T follicular helper cell (primary cell): ENCODE measurements around the gene CD84.
A peak's percentile ranks its signal among the peaks of the same experiment; 100 is the strongest.
"Not testable (repeated sequence)": the region's sequence is repeated elsewhere in the genome, so short reads cannot be mapped to it uniquely, and the experiment has no call there.

Experiments used
- DNase-seq: peaks from one replicate; pipeline ENCODE4 v3.0.0-alpha.2; 2020; ENCODE audit warnings: low read depth

The CD84 gene

DNA sequence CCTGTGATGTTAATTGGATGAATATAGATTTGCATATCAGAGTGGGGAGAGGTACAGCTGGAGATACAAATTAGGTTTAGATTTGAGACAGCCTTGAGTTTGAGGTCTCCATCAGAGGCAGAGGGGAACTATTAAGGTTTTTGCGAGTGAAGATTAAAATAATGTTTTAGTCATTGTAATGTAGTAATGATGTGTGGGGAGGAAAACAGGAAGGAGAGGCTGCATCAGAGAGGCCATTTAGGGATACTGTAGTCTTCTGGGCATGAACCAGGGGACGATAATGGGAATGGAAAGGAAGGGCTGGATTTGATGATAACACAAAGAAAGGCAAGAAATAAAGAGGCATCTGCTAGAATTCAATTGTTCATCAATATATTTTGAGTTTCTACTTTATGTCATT lies 9.5 kb downstream of the CD84 start:
- no peak for DNase-seq

DNA sequence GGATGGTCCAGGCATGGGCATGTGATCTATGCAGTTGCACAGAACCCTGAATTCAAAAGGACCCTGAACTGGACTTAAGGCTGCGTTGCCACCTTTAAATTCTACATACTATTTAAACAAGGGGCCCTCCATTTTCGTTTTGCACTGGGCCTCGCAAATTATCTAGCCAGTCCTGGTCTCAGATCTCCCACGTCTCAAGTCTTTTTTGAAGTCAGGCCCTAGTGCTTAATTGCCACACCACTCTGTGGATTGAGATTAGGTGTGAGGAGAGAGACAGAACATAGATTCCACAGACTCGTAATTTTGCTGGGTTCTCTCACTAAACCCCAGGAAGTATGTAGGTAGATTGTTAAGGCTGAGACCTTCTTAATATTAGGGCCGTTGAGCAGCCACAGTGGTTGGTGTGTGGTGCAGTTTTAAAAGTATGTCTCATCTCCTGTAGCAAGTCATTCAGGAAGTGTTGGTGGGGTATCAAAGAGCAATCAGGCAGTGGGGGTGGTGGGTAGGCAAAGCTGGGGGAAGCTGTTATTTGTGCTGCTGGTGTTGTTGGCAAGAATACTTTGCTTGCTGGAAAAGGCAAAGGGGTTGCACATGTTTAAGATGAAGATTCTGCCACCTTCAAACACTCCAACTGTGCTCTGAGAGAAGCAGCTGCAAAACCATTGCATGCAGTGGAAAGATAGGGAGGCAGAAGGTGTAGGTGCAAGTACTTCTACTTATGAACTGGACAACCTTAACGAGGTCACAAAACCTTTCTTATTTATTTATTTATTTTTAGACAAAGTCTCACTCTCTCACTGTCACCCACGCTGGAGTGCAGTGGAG lies 11.2 kb downstream of the CD84 start:
- peak; percentile 55 for DNase-seq

DNA sequence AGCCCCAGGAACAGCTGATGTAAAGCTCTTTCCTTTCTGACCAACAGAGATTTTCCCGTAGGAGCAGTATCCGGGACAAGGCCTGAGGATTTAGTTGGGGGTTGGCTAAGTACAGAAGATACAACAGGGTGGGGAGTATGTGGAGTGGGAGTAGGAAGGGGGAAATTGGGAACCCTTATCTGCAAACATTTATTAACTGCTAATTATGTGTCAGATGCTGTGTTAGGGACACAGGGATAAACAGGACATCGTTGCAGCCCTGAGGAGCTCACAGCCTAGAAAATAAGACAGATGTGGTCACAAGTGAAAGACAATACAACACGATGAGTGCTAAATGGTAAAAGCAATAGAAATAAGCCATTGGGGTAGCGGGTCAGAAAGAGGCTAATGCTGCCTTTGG lies 12.0 kb downstream of the CD84 start:
- DNase-seq = no peak

DNA sequence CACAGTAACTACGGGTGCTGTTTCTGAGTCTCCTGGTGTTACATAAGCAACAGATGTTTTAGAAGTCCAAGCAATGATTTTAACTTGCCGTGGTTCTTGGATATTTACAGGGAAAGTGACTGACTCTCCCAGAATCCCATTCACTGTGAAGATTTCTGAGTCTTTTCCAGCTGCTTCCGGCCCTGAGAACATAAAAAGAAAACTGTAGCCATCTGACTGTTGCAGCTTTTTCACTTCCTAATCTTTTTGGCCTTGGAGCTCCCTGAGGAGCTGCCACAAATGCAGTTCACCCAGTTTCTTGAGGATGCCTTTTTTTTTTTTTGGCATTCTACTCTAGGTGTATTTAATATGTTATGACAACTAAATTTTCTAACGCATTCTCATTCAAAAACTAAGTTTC lies 13.7 kb downstream of the CD84 start:
- no peak for DNase-seq

DNA sequence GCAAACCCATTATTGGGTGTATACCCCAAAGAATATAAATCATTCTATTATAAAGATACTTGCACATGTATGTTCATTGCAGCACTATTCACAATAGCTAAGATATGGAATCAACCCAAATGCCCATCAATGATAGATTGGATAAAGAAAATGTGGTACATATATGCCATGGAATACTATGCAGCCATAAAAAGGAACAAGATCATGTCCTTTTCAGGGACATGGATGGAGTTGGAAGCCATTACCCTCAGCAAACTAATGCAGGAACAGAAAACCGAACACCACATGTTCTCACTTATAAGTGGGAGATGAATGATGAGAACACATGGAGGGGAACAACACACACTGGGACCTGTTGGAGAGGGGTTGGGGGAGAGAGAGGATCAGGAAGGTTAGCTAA lies 16.1 kb downstream of the CD84 start:
- DNase-seq = not testable (repeated sequence)

DNA sequence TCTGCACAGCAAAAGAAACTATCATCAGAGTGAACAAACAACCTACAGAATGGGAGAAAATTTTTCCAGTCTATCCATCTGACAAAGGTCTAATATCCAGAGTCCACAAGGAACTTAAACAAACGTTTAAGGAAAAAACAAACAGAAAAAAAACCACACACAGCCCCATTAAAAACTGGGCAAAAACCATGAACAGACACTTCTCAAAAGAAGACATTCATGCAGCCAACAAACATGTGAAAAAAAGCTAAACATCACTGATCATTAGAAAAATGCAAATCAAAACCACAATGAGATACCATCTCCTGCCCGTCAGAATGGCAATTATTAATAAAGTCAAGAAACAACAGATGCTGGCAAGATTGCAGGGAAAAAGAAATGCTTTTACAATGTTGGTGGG lies 16.6 kb downstream of the CD84 start:
- DNase-seq = not testable (repeated sequence)

DNA sequence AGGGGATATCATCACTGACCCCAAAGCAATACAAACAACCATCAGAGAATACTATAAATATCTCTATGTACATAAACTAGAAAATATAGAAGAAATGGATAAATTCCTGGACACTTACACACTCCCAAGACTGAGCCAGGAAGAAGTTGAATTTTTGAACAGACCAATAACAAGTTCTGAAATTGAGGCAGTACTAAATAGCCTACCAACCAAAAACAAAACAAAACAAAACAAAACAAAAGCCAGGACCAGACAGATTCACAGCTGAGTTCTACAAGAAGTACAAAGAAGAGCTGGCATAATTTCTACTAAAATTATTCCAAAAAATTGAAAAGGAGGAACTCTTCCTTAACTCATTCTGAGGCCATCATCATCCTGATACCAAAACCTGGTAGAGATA lies 18.5 kb downstream of the CD84 start:
- no peak for DNase-seq

DNA sequence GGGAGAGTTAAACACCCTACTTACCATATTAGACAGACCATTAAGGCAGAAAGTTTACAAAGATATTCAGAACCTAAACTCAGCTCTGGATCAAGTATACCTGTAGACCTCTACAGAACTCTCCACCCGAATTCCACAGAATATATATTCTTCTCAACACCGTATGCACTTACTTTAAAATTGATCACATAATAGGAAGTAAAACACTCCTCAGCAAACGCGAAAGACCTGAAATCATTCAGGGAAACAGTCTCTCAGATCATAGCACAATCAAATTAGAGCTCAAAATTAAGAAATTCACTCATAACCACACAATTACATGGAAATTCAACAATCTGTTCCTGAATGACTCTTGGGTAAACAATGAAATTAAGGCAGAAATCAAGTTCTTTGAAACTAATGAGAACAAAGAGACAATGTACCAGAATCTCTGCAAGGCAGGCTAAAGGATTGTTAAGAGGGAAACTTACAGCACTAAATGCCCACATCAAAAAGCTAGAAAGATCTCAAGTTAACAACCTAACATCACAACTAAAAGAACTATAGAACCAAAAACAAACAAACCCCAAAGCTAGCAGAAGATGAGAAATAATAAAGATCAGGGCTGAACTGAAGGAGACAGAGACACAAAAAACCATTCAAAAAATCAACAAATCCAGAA lies 19.1 kb downstream of the CD84 start:
- DNase-seq = no peak

DNA sequence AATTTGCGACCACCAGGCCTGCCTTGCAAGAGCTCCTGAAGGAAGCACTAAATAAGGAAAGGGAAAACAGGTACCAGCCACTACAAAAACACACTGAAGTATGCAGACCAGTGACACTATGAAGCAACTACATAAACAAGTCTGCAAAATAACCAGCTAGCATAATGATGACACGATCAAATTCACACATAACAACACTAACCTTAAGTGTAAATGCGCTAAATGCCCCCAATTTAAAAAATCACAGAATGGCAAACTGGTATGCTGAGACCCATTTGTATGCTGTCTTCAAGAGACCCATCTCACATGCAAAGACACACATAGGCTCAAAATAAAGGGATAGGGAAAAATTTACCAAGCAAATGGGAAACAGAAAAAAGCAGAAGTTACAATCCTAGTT lies 19.9 kb downstream of the CD84 start:
- not testable (repeated sequence) for DNase-seq

DNA sequence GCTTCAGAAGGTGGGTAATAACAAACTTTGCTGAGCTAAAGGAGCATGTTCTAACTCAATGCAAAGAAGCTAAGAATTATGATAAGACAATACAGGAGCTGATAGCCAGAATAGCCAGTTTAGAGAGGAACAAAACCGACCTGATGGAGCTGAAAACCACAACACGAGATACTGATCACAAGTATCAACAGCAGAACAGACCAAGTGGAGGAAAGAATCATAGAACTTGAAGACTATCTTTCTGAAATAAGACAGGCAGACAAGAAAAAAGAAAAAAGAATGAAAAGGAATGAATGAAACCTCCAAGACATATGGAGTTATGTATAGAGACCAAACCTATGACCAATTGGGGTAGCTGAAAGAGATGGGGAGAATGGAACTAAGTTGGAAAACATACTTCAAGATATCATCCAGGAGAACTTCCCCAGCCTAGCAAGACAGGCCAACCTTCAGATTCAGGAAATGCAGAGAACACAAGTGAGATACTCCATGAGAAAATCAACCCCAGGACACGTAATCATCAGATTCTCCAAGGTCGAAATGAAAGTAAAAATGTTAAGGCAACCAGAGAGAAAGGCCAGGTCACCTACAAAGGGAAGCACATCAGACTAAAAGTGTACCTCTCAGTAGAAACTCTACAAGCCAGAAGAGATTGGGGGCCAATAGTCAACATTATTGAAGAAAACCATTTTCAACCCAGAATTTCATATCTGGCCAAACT lies 20.5 kb downstream of the CD84 start:
- no peak for DNase-seq

DNA sequence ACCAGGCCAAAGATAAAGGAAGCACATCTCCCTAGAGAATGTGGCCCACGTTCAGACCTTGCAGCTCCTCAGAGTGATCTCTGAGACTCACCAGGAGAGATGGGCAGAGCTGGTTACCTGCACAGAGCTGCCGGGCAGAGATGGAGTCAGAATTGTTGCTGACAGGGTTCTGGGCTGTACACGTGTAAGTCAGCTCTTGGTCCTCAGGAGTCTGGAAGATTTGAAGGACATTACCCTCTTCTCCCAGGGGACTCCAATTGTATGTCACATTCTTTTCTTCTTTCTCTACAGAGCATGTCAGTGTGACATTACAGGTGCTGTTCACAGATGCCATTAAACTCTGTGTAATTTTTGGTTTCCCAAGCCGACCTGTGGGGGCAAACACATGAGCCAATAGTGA lies 25.5 kb downstream of the CD84 start:
- DNase-seq = no peak

DNA sequence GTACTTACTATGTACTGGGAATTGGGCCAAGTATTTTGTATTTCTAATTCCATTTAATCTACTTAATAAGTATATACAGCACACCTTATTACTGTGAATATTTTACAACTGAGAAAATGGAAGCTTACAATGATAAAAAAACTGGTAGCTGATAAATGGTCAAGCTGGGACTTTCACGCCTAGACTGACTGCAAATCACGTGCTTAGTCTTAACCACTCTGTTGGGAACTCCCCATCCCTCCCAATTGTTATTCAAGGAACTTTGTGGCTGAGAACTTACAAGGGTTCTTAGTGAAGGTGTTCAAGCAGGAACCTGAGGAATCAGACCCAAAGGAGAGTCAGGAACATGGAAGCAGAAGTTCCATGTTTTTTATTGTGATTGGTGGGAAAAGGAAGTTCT lies 26.9 kb downstream of the CD84 start:
- DNase-seq = no peak

DNA sequence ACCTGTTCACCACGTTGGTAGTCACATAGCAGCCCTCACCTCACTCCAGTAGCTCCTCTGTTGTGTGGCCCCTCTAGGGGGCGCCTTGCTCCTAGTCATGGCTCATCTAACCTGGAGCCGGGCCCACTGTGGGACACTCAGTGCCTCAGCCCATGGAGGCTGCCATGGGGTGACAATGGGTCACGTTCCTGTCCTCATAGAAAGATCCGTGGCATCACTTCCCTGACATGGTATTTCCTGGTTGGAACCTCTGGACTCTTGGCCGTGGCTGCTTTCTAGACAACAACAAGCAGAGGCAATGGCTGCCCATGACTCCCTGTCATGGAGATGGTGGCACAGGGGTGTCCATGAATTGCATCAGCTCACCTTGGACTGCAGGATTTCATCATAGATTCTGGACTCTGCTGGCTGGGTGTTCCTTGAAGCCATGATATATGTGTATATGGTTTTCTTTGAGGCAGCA lies 28.7 kb downstream of the CD84 start:
- peak; percentile 36 for DNase-seq

DNA sequence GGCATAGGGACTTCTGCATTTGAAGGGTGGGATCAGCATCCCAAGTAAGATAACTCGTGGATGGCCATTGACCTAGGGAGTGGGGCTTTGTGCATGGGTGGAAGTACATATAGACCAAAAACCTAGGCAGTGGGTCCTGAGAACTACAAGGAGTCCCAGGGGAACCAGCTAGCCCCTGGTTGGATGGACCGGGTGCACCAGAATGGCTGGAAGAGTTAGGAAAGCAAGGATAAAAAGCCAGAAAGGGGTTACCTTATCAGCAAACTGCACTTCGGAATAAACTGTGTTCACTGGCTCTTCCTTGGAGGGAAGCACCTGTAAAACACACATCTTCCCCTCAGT lies 29.7 kb downstream of the CD84 start:
- DNase-seq = no peak

DNA sequence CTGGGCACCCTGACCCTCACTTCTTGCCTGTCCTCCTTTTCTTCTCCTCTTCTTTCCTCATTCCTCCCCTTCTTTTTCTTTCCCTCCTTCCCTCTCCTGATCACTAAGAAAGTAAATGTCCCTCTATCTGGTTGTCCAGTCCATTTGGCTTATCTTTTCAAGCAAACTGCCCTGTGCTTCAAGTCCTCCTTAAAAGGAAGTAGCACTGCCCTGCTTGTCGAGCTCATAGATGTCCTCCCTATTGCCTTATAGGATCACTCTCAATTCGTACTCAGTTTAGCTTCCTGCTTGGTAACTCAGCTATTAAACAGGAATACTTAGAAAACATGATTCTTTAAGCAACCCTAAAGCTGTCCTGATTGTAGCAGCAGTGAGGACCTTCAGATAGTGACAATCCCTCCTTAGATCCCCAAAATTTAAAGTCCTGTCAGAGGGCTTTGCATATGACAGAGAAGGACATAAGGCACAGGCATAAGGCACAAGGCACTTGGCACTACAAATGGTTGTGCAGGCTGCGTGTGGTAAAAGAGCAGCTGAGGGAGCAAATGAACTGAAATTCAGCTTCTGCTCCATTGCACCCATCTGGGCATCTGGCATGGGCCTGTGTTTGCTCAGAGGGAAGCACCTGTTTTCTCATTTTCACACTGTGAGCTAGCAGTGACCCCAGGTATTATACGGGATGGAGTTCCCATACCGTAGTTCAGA lies 30.2 kb downstream of the CD84 start:
- DNase-seq = no peak

DNA sequence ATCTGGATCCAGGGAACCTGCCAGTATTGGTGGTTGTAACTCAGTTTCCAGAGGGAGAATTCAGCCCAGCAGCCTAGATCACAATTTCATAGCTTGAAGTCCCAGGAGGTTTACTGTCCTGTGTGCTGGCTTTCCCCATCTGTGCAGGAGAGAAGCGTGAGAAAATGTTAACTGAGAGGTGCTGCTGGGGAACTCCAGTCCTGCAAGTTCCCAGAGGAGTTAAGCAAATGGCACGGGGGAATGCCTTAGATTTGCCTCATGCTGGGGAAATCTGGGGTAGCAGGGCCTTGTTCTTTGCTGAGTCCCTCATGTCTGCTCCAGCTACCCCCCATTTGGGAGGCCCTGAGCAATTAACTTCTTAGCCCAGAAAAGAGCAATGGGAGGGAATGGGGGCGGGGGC lies 31.1 kb downstream of the CD84 start:
- DNase-seq = no peak

DNA sequence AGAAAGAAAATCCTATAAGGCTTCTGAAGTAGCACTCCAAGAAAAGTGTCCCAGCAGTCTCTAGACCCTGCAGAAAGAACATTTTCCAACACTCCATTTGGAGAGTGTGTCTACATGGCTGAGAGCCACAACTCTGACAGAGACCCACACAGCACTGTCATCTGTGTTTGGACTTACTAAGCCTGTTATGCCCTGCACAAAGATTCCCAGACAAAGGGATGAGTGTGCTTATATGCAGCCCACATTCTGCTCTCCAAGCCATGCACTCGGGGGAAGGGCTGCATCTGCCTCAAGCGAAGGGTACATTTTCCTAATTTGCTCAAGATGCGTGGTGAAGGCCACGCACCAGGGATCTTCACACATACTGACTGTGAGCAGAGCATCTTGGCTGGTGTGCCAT lies 31.9 kb downstream of the CD84 start:
- DNase-seq = no peak

DNA sequence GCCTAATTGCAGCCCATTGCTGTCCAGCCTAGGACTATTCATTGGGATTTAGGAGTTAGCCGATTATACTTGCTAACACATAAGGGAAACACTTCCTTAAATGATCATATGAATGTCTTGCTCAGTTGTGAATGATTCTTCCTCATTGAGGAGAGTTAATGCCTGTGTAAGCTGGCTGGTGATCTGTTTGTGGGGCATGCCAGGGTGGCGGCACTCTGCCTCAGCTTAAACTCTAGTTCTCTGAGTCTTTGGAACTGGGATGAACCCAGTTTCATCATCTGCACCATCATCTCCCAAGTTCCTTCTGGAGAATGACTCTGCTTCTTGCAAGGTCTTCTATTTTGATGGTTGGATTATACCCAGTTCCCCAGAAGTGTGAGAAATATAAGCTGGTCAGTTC lies 32.4 kb downstream of the CD84 start:
- no peak for DNase-seq

DNA sequence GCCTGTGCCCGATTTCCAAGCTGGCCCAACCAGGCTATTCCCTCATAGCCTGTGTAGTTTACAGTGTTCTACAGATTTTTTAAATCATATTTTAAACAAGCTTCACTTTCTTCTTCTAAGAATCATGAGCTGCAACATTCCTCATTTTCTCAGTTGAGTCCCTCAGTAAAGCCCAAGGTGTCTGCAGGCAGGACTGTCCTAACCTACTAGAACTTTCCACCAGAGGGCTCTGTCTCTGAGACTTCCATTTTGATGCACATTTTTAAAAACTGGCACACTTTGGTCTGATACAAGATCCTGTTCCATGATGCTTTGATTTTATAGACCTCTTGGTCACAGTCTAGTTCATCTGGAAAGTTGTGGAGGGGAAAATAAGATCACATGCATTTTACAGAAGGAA lies 34.6 kb downstream of the CD84 start:
- no peak for DNase-seq

DNA sequence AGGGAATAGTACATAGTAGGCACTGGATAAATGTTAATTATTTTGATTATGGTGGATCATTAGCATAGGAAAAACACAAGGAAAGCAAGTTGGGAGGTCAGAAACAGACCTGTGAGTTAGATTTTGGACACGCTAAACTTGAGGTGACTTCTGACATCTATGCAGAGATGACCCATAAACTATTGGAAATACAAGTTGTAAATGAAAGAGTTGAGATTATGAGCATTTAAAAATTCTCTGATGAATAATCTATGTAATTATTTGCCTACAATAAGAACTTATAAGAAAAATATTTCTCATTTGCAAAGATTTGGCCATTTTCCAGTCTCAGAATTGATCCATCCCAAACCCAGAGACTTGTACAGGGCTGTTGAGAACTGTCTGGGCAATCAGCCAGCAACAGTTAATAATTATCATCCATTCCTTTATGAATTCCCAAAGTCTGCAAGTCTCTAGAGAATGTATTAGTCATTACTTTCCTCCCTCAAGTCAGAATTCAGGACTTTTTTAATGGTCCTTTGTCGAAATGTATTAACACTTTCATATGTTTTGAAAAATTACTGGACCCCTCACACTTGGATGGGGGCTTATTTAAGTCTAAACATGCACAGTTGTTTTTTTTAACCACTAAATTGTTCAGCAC lies 36.9 kb downstream of the CD84 start:
- DNase-seq = no peak

DNA sequence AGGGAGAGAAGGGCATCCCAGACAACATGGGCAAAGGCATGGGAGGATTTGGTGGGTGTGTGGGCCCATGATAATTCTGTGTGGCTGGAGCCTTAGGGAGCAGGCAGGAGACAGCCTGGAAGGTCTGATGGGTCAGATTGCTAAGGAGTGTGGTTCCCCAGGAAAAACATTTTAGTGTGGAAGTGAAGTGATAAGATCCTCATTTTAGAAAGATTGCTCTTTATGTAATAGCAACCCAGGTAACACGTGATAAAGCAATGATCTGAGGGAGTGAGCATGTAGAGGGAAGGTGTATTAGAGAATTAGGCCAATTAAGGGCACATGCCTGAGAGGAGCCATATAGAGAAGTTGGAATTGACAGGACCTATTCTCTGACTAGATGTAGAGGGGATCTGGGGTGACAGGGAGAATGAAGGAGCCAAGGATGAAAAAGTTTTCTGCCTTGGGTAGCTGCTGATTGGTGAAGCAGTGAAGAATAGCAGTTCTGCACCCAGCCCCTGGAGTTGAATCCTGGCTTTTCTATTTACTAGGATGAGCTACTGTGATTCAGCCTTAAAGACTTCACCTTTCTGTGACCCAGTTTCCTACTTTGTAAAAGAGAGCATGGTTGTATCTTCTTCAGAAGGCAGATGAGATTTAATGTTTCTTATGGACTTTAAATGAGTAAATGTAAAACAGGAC lies 37.5 kb downstream of the CD84 start:
- DNase-seq = no peak
